Sigmoid colon (tissue), 7 donors: ENCODE measurements around the gene VEGFD. TPM values are rescaled to one million over a fixed set of nuclear protein-coding genes. Genes with fewer than 3 reads are reported as not detected.

Experiments
- DNase-seq: peaks from one replicate; pipeline ENCODE4 v3.0.0-alpha.2; 2019
- H3K27ac ChIP-seq, 4 donors: fragments of 200-600 bp; sonication (generic); one replicate each; pipeline ENCODE4 v1.5.1; 2016 to 2019; ENCODE audit warnings: mild to moderate bottlenecking in 1 of 4
- H3K27me3 ChIP-seq, 3 donors: fragments of 200-600 bp; sonication (generic); one replicate each; pipeline ENCODE4 v1.5.1; 2019; ENCODE audit warnings: mild to moderate bottlenecking in 1 of 3
- H3K36me3 ChIP-seq, 4 donors: fragments of 200-600 bp; sonication (generic); one replicate each; pipeline ENCODE4 v1.5.1; 2016 to 2019
- H3K4me1 ChIP-seq, 4 donors: fragments of 200-600 bp; sonication (generic); one replicate each; pipeline ENCODE4 v1.5.1; 2017 to 2019
- H3K4me3 ChIP-seq, 4 donors: fragments of 200-600 bp; sonication (generic); one replicate each; pipeline ENCODE4 v1.5.1; 2017 to 2019; ENCODE audit warnings: mild to moderate bottlenecking in 2 of 4, moderate library complexity in 1 of 4
- H3K9me3 ChIP-seq, 4 donors: fragments of 200-600 bp in 3 of 4; sonication (generic) in 3 of 4; one replicate each; pipeline versions ENCODE4 v1.5.1 to v1.6.1; 2013 to 2019
- EP300 ChIP-seq, 4 donors: sonication (generic); formaldehyde crosslinking; IDR thresholded peaks; one replicate each; pipeline ENCODE4 v1.6.1; 2017; ENCODE audit warnings: antibody characterized with exemption in 4 of 4
- POLR2A ChIP-seq, 2 donors: fragments of 450-650 bp; IDR thresholded peaks; one replicate each; pipeline ENCODE4 v1.6.1; 2016; ENCODE audit warnings: antibody characterized with exemption in 2 of 2, mild to moderate bottlenecking in 2 of 2, moderate library complexity in 2 of 2
- POLR2AphosphoS5 ChIP-seq, 4 donors: sonication (generic); formaldehyde crosslinking; IDR thresholded peaks; one replicate each; pipeline ENCODE4 v1.6.1; 2017; ENCODE audit warnings: antibody characterized with exemption in 4 of 4
- WGBS, 2 donors: extraction: QIAGEN DNeasy Blood & Tissue Kit; methylation state at CpG; one replicate each; pipeline ENCODE4 v1.1.7; 2013; 5-methylcytosine and 5-hydroxymethylcytosine counted together
- intact Hi-C: fragments of 100-400 bp; cut with DNase I; formaldehyde crosslinking; loops from one replicate; pipeline ENCODE4 v1.15.1; 2023
- polyA plus RNA-seq, 3 donors: library from polyadenylated mRNA; stranded (reverse); fragments of 200-250 nt; gene quantifications; one replicate each; pipeline ENCODE4 v1.2.3, GENCODE V29; 2013
- total RNA-seq, 4 donors: library from RNA; depleted of rRNA; stranded (reverse); fragments of >200 nt; gene quantifications; one replicate each; pipeline ENCODE4 v1.1.0, GENCODE V29; 2016
- TF ChIP-seq, protein P1 (sequence below), 4 experiments: fragments of 450-650 bp in 3 of 4; fragments of 200-600 bp in 1 of 4; IDR thresholded peaks; one replicate each; pipeline ENCODE4 v1.5.1; 2016 to 2019; ENCODE audit warnings: antibody characterized with exemption in 4 of 4, mild to moderate bottlenecking in 3 of 4, moderate library complexity in 2 of 4
- donor health status: healthy with polysubstance abuse.
- donor health status: Bipolar disorder and iron deficiency.
- donor health status: healthy.

VEGFD gene
- total and polyA plus RNA-seq, 7 donors, result 0.41 to 11.4 (median 2.9) TPM; not detected in 1

DNA sequence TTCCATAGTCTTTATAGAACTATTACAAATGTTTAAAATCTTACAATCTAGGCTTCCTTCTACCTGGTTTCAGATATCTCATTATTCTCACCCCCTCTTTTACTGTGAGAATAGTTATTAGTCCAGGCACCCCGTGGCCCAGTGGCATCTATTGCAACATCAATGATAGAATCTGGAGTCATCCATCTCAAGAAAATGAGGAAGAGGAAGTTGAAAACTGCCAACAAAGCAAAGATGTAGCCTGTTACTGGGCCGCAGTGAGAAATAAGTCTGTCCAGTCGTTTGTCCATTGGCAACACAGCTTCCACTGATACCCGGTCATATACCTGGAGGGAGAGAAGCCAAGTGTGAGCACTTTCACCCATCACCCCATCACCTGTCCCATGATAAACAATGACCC lies 62.8 kb downstream of the VEGFD start:
- intact Hi-C loops, result no loop called here
- Histone ChIP-seq H3K36me3 (no peaks in the 10 kb centered on the region), H3K4me3 (no peak overlapping the region), H3K27ac (no peak overlapping the region), H3K4me1 (no peaks in the 10 kb centered on the region), H3K27me3 (no peaks in the 10 kb centered on the region), H3K9me3 (no peaks in the 10 kb centered on the region)
- DNase-seq, result no peak
- TF ChIP-seq POLR2AphosphoS5 (IDR thresholded peaks at IDR 0.05), result no peak
- TF ChIP-seq, protein P1, sequence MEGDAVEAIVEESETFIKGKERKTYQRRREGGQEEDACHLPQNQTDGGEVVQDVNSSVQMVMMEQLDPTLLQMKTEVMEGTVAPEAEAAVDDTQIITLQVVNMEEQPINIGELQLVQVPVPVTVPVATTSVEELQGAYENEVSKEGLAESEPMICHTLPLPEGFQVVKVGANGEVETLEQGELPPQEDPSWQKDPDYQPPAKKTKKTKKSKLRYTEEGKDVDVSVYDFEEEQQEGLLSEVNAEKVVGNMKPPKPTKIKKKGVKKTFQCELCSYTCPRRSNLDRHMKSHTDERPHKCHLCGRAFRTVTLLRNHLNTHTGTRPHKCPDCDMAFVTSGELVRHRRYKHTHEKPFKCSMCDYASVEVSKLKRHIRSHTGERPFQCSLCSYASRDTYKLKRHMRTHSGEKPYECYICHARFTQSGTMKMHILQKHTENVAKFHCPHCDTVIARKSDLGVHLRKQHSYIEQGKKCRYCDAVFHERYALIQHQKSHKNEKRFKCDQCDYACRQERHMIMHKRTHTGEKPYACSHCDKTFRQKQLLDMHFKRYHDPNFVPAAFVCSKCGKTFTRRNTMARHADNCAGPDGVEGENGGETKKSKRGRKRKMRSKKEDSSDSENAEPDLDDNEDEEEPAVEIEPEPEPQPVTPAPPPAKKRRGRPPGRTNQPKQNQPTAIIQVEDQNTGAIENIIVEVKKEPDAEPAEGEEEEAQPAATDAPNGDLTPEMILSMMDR (IDR thresholded peaks at IDR 0.05), result no peak
- no peak for TF ChIP-seq POLR2A (IDR thresholded peaks at IDR 0.05)
- TF ChIP-seq EP300 (IDR thresholded peaks at IDR 0.05), result no peak
- WGBS, 2 donors, result 80 to 83% methylated on average over 4 of the region's 4 CpGs

DNA sequence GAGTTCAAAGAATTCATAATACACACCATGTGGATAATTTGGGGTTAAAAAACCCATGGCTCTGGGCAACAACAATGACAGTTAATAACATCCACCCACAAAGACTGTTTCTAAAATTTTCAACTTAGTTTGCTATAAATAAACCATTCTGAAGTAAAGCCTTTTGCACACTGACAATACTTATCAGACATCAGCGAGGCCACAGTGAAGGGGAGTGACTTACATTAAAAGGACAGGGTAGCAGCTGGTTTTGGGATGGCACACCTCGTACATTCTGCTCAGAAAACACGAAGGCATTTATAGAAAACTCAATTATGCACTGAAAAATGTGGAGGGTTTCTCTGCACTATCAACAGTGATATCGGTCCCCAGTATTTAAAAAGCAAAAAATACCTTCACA lies 63.9 kb downstream of the VEGFD start:
- DNase-seq, result no peak
- 89 to 91% methylated on average over 4 of the region's 4 CpGs for WGBS, 2 donors
- Histone ChIP-seq H3K9me3 (no peaks in the 10 kb centered on the region), H3K36me3 (no peaks in the 10 kb centered on the region), H3K27ac (no peak overlapping the region), H3K4me3 (no peak overlapping the region), H3K4me1 (no peaks in the 10 kb centered on the region), H3K27me3 (no peaks in the 10 kb centered on the region)
- intact Hi-C loops, result no loop called here
- TF ChIP-seq EP300 (IDR thresholded peaks at IDR 0.05) (no peak), POLR2AphosphoS5 (IDR thresholded peaks at IDR 0.05) (no peak), POLR2A (IDR thresholded peaks at IDR 0.05) (no peak)
- TF ChIP-seq, protein P1 (IDR thresholded peaks at IDR 0.05), result no peak

DNA sequence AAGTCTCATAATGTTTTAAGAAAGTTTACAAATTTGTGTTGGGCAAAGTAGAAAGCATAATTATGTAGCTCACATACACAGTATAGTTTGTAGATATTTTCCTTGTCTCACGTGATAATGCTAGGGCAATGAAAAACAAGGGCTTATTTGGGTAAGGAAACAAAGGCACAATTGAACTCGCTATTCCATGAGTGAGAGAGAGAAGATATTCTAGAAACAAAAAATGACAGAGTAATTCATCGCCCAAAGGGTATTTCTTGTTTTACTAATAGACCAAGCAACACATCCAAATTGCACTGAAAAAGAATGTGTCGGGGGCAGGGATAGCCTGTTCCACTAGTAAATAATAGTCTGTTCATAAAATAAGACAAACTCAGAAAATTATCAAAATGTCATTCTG lies 65.1 kb downstream of the VEGFD start:
- Histone ChIP-seq H3K27ac (no peak overlapping the region), H3K27me3 (no peaks in the 10 kb centered on the region), H3K4me1 (no peaks in the 10 kb centered on the region), H3K36me3 (no peaks in the 10 kb centered on the region), H3K4me3 (no peak overlapping the region), H3K9me3 (no peaks in the 10 kb centered on the region)
- no peak for TF ChIP-seq POLR2A (IDR thresholded peaks at IDR 0.05)
- TF ChIP-seq EP300 (IDR thresholded peaks at IDR 0.05), result no peak
- TF ChIP-seq, protein P1 (IDR thresholded peaks at IDR 0.05), result no peak
- no peak for TF ChIP-seq POLR2AphosphoS5 (IDR thresholded peaks at IDR 0.05)
- DNase-seq, result no peak
- WGBS, 2 donors, result 92% methylated on average over 4 of the region's 4 CpGs
- intact Hi-C loops, result no loop called here

DNA sequence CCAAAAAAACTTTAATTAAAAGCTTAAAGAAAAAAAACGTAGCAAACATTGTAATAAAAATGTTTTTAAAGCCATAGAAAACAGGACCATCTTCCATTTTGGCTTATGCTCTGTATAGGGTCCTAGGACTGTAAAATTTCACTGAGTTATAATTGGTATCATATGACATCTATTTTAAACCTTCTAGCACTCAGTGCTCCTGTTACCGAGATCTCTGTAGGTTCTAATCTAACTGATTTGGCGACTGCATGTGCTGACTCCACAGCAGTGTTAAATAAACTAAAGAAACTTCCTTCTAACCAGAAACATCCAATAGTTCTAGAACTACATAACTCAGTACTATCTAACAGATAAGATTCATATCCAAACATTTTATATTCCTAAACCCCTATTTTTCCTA lies 68.7 kb downstream of the VEGFD start, which contains the start of gene ASB11:
Gene ASB11 (minus strand): TSS at position 132 of the 400 bp plus-strand sequence. CDS start 35 bp downstream, at position 97.
- H3K27ac ChIP-seq, result no peak within 1 kb of the TSS
- TF ChIP-seq POLR2AphosphoS5 (IDR thresholded peaks at IDR 0.05), result no peak
- TF ChIP-seq EP300 (IDR thresholded peaks at IDR 0.05), result no peak
- TF ChIP-seq, protein P1 (IDR thresholded peaks at IDR 0.05), result no peak
- TF ChIP-seq POLR2A (IDR thresholded peaks at IDR 0.05), result no peak
- H3K4me3 ChIP-seq, result no peak within 1 kb of the TSS
- no peaks in the 10 kb centered on the region for H3K4me1 ChIP-seq
- intact Hi-C loops, result no loop called here
- no peaks in the 10 kb centered on the region for H3K9me3 ChIP-seq
- H3K27me3 ChIP-seq, result no peaks in the 10 kb centered on the region
- no peaks in the 10 kb centered on the region for H3K36me3 ChIP-seq
- 62 to 72% methylated on average over 3 of the region's 3 CpGs for WGBS, 2 donors
- DNase-seq, result no peak

DNA sequence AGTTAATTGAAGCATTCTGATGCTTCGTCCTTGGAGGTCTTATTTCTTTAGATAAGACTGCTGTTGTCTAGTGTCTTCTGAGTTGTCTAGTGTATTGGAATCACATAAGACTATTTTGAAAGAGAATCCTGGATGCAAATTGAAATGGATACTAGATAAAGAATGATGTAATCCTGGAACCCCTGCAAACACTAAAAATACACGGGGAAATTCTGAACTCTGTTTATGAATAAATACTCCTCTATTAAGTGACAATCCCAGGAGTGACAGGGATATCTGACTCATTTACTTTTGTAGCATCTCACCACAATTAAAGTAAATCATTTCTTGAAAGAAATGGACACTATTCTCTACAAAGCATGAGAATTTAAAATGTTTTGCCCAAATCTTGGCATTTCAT lies 69.7 kb downstream of the VEGFD start:
- no peaks in the 10 kb centered on the region for H3K27me3 ChIP-seq
- 56 to 67% methylated on average over 2 of the region's 2 CpGs for WGBS, 2 donors
- H3K27ac ChIP-seq, result no peak overlapping the region
- H3K36me3 ChIP-seq, result no peaks in the 10 kb centered on the region
- no peaks in the 10 kb centered on the region for H3K4me1 ChIP-seq
- H3K9me3 ChIP-seq, result no peaks in the 10 kb centered on the region
- intact Hi-C loops, result no loop called here
- no peak for TF ChIP-seq POLR2A (IDR thresholded peaks at IDR 0.05)
- TF ChIP-seq EP300 (IDR thresholded peaks at IDR 0.05), result no peak
- TF ChIP-seq, protein P1 (IDR thresholded peaks at IDR 0.05), result no peak
- no peak for TF ChIP-seq POLR2AphosphoS5 (IDR thresholded peaks at IDR 0.05)
- DNase-seq, result no peak
- H3K4me3 ChIP-seq, result no peak overlapping the region
